NCI-H524 treated with DMSO at 0.1 percent for 48 hours (cell line): ENCODE data around the gene TMEM14C.
A peak's percentile ranks its signal among the peaks of the same experiment; 100 is the strongest.

ENCODE experiments used
- DNase-seq: peaks from one replicate; lab custom pipeline; 2025; lab: John Stamatoyannopoulos, UW

The TMEM14C gene

GRCh38 chr6:10759884-10760329, 37.0 kb downstream of the TMEM14C start:
- peak; percentile 78 for DNase-seq

- no peak for DNase-seq
Observed at GRCh38 chr6:10763006-10763405, 40.1 kb downstream of the TMEM14C start.

- no peak for DNase-seq
Observed at GRCh38 chr6:10769419-10769818, 46.5 kb downstream of the TMEM14C start.

- DNase-seq: no peak
Observed at GRCh38 chr6:10771371-10771894, 48.6 kb downstream of the TMEM14C start.

- DNase-seq: no peak
Observed at GRCh38 chr6:10778230-10778629, 55.4 kb downstream of the TMEM14C start.

GRCh38 chr6:10779076-10779475, 56.2 kb downstream of the TMEM14C start:
- peak; percentile 91 for DNase-seq
